Activated B cell treated with CpG ODN at 0.5 μM for 24 hours (primary cell): ENCODE results near the gene KIAA1328. TPM values are rescaled to one million over a fixed set of nuclear protein-coding genes. Genes with fewer than 3 reads are reported as not detected.

Source experiments
- ATAC-seq: fragments of 200-7000 bp; cut with Tn5 transposase; one replicate; pipeline ENCODE4 v1.10.0; 2021; ENCODE audit warnings: low read depth, mild to moderate bottlenecking, moderate library complexity
- CTCF ChIA-PET: fragments of 350-600 bp; sonication (Branson Sonifier 250); formaldehyde crosslinking; loops from one replicate; lab custom pipeline; 2021; ENCODE audit warnings: antibody characterized with exemption; lab: Charles Lee
- POLR2A ChIA-PET: fragments of 350-600 bp; sonication (Branson Sonifier 250); formaldehyde crosslinking; loops from one replicate; lab custom pipeline; 2021; ENCODE audit warnings: antibody characterized with exemption; lab: Charles Lee
- DNase-seq: peaks from one replicate; pipeline ENCODE4 v3.0.0; 2022
- H3K27ac Mint-ChIP-seq: one replicate; pipeline ENCODE4 v1.8.0; 2020; ENCODE audit warnings: mixed read lengths
- H3K27me3 Mint-ChIP-seq: one replicate; pipeline ENCODE4 v1.8.0; 2021; ENCODE audit warnings: mixed read lengths
- H3K36me3 Mint-ChIP-seq: one replicate; pipeline ENCODE4 v1.8.0; 2021; ENCODE audit warnings: low read depth, mixed read lengths
- H3K4me1 Mint-ChIP-seq: one replicate; pipeline ENCODE4 v1.8.0; 2021; ENCODE audit warnings: mixed read lengths
- H3K4me3 Mint-ChIP-seq: one replicate; pipeline ENCODE4 v1.8.0; 2020; ENCODE audit warnings: mild to moderate bottlenecking, mixed read lengths
- H3K9me3 Mint-ChIP-seq: one replicate; pipeline ENCODE4 v1.8.0; 2020; ENCODE audit warnings: mixed read lengths
- CTCF ChIP-seq: fragments of 200-600 bp; IDR thresholded peaks from one replicate; pipeline ENCODE4 v1.8.0; 2022; ENCODE audit warnings: antibody characterized with exemption, mild to moderate bottlenecking
- intact Hi-C: fragments of 100-400 bp; cut with micrococcal nuclease; formaldehyde crosslinking; loops from one replicate; pipeline ENCODE4 v1.15.1; 2024
- total RNA-seq: library from RNA; stranded (reverse); gene quantifications from 2 replicates; pipeline ENCODE4 v1.2.3, GENCODE V29; 2022

The KIAA1328 gene
- total RNA-seq, 1 donor from 2014 or later = 12.9 TPM

GRCh38 chr18:36830158-36830495 lies 1.2 kb downstream of the KIAA1328 start:
- no peak for TF ChIP-seq CTCF
- Mint-ChIP-seq H3K4me1 (peaks cover 31% of the 10 kb centered on the region), H3K36me3 (peaks cover 5% of the 10 kb centered on the region), H3K27ac (peak overlapping the region; percentile 74), H3K9me3 (no peaks in the 10 kb centered on the region), H3K4me3 (peak overlapping the region; percentile 94), H3K27me3 (no peaks in the 10 kb centered on the region)
- no peak for ATAC-seq
- CTCF ChIA-PET = interaction anchor here (1.8 kb wide), 1 partner anchor 21 kb away, joined by 6 read pairs; no protein-coding TSS in a partner anchor
- POLR2A ChIA-PET = no interaction called here
- intact Hi-C loops = loop anchor here (10.0 kb wide), 1 partner anchor 645 kb away; the partner anchor contains the start of gene MOCOS
- DNase-seq = no peak

GRCh38 chr18:36831139-36831538 lies 2.2 kb downstream of the KIAA1328 start:
- DNase-seq (no peak), ATAC-seq (no peak)
- no peak overlapping the region for H3K27ac Mint-ChIP-seq
- H3K9me3 Mint-ChIP-seq = no peaks in the 10 kb centered on the region
- H3K4me1 Mint-ChIP-seq = peaks cover 31% of the 10 kb centered on the region
- ChIA-PET CTCF (no interaction called here), POLR2A (no interaction called here)
- TF ChIP-seq CTCF = no peak
- peaks cover 13% of the 10 kb centered on the region for H3K36me3 Mint-ChIP-seq
- intact Hi-C loops = loop anchor here (10.0 kb wide), 1 partner anchor 646 kb away; the partner anchor contains the start of gene MOCOS
- H3K27me3 Mint-ChIP-seq = no peaks in the 10 kb centered on the region
- H3K4me3 Mint-ChIP-seq = no peak overlapping the region

- no peaks in the 10 kb centered on the region for H3K27me3 Mint-ChIP-seq
- no peak overlapping the region for H3K4me3 Mint-ChIP-seq
- peaks cover 29% of the 10 kb centered on the region for H3K36me3 Mint-ChIP-seq
- ATAC-seq (no peak), DNase-seq (no peak)
- TF ChIP-seq CTCF = no peak
- ChIA-PET POLR2A (interaction anchor here (0.7 kb wide), 1 partner anchor 65 kb away, joined by 3 read pairs; no protein-coding TSS in a partner anchor), CTCF (no interaction called here)
- peaks cover 20% of the 10 kb centered on the region for H3K4me1 Mint-ChIP-seq
- intact Hi-C loops = loop anchor here (10.0 kb wide), 1 partner anchor 648 kb away; the partner anchor contains the start of gene MOCOS
- no peak overlapping the region for H3K27ac Mint-ChIP-seq
- H3K9me3 Mint-ChIP-seq = no peaks in the 10 kb centered on the region
These were observed 4.2 kb downstream of the KIAA1328 start for GRCh38 chr18:36833120-36833519.

- intact Hi-C loops = loop anchor here (10.0 kb wide), 1 partner anchor 651 kb away; the partner anchor contains the start of gene MOCOS
- Mint-ChIP-seq H3K27me3 (no peaks in the 10 kb centered on the region), H3K36me3 (peaks cover 47% of the 10 kb centered on the region), H3K9me3 (peaks cover 2% of the 10 kb centered on the region), H3K4me1 (no peaks in the 10 kb centered on the region), H3K4me3 (no peak overlapping the region), H3K27ac (no peak overlapping the region)
- ChIA-PET POLR2A (no interaction called here), CTCF (no interaction called here)
- no peak for TF ChIP-seq CTCF
- ATAC-seq (no peak), DNase-seq (no peak)
These were observed 7.0 kb downstream of the KIAA1328 start for GRCh38 chr18:36835927-36836326.

- no peak overlapping the region for H3K27ac Mint-ChIP-seq
- H3K4me3 Mint-ChIP-seq = no peak overlapping the region
- intact Hi-C loops = loop anchor here (10.0 kb wide), 1 partner anchor 655 kb away; the partner anchor contains the start of gene MOCOS
- H3K36me3 Mint-ChIP-seq = peaks cover 60% of the 10 kb centered on the region
- CTCF ChIA-PET = interaction anchor here (1.6 kb wide), 1 partner anchor 11 kb away, joined by 3 read pairs; the partner anchor contains the start of genes KIAA1328 and TPGS2
- no peak for TF ChIP-seq CTCF
- no peaks in the 10 kb centered on the region for H3K4me1 Mint-ChIP-seq
- no peaks in the 10 kb centered on the region for H3K27me3 Mint-ChIP-seq
- H3K9me3 Mint-ChIP-seq = peaks cover 2% of the 10 kb centered on the region
- POLR2A ChIA-PET = no interaction called here
- no peak for ATAC-seq
- no peak for DNase-seq
These were observed 10.9 kb downstream of the KIAA1328 start for GRCh38 chr18:36839835-36840234.
